ENCODE results near the gene KCNA1.
"Not testable (repeated sequence)": the region's sequence is repeated elsewhere in the genome, so short reads cannot be mapped to it uniquely, and the experiment has no call there.

Gene KCNA1

GRCh38 chr12:4909734-4910501, at the start of gene KCNA1:
TSS of gene KCNA1 (plus strand) at chr12:4909905. CDS start at chr12:4911379, 1,474 bp downstream.
- DNase-seq, result no peak

- no peak for DNase-seq
Measured at GRCh38 chr12:4860741-4861140, 49.0 kb upstream of the KCNA1 start.

GRCh38 chr12:4862809-4863208, 46.9 kb upstream of the KCNA1 start:
- DNase-seq, result no peak

- DNase-seq, result no peak
Measured at GRCh38 chr12:4864575-4864974, 45.1 kb upstream of the KCNA1 start.

DNA sequence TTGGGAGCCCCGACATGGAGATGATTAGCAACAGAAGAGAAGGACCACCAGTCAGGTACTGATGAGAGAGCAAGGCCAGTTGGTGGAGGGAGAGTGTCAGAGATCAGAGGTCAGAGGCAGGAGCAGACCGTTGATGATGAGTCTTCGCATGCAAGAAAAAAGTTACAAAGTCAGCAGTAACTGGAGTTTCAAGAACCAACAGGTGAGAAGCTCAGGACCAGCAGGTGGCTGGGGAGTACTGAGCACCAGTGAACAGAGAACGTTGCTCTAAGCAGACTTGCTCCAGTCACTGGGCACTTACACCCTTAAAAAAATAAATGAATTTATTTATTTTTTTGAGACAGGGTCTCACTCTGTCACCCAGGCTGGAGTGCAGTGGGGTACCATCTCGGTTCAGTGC, 44.5 kb upstream of the KCNA1 start:
- no peak for DNase-seq

- DNase-seq, result no peak
Measured at GRCh38 chr12:4866299-4866698, 43.4 kb upstream of the KCNA1 start.

DNA sequence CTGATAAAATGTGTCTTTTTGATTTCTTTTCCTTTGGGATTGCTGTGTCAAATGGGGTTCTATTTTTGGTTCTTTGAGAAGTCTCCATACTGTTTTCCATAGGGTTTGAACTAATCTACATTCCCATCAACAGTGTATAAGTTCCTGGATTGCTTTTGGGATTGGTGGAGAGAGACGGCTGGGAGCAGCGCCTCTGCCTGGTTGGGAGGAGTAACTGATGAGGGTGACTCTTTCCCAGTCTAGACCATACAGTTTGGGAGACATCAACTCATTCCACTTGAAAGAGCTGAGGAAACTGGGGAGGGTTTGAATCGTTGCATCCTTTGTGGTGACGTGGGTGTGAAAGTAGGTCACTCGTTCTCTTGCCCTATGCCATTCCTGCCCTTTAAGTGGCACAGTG, 42.3 kb upstream of the KCNA1 start:
- no peak for DNase-seq

DNA sequence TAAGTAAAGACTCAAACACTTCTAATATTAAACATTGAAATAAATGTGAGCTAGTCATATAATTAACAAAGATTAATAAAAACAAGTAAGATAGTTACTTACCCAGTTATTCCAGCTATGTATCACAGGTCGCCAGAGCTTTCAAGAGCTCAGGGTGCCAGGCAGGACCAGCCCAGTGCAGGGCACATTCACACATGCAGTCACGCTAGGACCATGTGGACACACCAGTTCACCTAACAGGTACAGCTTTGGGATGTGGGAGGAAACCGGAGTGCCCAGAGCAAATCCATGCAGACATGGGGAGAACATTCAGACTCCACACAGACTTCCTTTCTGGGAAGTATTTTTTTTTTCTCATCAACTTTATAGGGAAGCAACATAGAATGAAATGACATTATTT, 39.3 kb upstream of the KCNA1 start:
- DNase-seq, result no peak

DNA sequence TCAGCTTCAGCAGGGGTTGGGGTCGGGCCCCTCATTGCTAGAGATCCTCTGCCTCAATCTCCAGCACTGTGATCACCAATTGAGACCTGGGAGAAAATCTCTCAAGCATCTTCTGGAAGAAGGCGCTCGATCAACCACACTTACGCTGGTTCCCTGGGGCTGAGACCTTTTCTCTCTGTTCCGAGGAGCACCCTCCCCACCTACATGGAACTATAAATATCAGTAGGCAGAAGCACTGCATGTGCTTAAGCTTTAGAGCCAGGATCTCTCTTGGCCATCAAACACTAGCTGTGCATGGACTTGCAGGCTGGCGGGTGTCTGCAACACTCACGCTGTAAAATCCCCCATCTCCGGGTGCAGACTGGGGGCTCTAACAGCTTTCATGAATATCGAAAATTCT, 38.2 kb upstream of the KCNA1 start:
- no peak for DNase-seq

DNA sequence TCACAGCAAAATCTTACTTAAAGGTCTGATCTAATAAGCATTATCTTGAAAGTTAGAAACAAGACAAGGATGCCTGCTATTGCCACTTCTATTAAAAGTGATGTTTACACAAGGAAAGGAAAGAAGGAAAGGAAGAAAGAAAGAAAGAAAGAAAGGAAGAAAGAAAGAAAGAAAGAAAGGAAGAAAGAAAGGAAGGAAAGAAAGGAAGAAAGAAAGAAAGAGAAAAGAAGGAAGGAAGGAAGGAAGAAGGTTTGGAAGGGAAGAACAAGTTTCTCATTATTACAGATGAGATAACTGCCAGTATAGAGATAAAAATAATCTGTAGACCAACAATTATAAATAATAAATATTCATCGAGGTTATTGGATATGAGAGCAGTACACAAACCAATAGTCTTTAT, 35.8 kb upstream of the KCNA1 start:
- no peak for DNase-seq

GRCh38 chr12:4874671-4875070, 35.0 kb upstream of the KCNA1 start:
- no peak for DNase-seq

GRCh38 chr12:4879481-4879880, 30.2 kb upstream of the KCNA1 start:
- not testable (repeated sequence) for DNase-seq

DNA sequence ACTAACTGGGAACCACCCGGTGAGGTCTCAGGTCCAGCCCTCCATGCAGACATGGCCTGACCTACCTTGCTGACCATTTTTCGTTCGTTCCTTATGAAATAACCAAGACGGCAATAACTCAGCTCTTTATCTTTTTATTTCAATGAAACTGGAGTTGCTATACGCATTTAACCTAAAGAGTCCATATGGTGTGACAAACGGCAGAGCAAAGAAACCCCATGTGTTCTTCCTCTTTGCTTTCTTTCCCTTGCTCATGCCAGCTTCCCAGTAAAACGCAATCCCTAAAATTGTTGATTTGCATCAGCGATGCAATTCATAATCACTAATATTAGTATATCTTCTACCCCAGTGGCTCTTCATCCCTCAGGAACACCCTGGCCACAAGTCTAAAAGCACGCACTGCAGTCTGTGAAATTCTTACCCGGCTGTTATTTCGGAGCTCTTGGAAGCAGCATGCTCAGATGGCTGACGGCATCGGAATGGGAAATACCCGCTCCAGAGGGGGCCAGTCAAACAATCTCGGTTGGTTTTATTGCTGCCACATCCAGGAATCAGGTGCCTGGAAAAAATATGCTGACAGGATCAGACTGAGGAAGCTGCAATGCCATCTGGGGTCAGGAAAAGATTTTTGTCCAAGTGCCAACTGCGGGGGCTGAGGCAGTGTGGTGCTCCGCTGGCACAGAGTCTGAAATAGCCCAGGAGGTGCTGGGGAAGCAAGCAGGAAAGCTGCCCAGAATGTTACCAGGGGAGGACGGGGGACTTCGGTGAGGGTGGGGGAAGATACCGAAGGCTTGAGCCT, 28.2 kb upstream of the KCNA1 start:
- DNase-seq, result no peak

- DNase-seq, result no peak
Measured at GRCh38 chr12:4891866-4892265, 17.8 kb upstream of the KCNA1 start.

DNA sequence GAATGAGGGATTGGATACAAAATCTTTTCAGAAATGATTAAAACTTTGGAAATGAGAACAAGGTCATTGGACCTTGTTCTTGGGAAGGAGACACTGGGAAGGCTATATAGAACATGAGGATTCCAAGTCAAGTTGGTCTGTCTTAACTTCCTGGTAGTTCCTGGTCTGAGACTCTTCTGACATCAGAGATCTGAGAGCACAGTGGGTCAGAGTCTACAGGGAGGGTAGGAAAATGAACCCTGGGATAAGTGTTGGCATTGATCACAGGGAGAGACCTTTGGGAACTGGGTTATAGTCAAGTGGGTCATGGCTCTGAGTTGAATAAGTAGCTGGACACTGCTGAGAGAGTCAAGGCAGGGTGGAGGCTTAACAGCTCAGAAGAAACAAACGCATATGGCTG, 17.3 kb upstream of the KCNA1 start:
- no peak for DNase-seq

- no peak for DNase-seq
Measured at GRCh38 chr12:4894019-4894418, 15.7 kb upstream of the KCNA1 start.

- no peak for DNase-seq
Measured at GRCh38 chr12:4899364-4899763, 10.3 kb upstream of the KCNA1 start.

DNA sequence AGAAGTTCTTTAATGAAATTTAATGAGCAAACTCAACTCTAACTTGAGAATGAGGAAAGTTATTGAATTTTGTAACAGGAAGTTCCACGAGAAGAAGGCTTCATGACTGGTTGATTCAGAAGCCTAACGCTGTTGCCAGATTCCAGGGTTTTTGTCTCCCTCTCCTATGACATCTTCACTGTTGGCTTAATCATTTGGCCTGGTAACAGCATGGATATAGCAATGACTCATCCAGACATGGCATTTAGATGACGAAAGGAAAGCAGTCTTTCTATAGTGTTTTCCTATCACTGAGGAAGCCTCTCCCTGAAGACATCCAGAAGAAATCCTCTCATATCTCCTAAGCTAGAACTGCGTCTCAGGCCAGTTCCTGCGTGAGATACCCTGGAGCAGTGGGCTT, 9.4 kb upstream of the KCNA1 start:
- DNase-seq, result no peak

DNA sequence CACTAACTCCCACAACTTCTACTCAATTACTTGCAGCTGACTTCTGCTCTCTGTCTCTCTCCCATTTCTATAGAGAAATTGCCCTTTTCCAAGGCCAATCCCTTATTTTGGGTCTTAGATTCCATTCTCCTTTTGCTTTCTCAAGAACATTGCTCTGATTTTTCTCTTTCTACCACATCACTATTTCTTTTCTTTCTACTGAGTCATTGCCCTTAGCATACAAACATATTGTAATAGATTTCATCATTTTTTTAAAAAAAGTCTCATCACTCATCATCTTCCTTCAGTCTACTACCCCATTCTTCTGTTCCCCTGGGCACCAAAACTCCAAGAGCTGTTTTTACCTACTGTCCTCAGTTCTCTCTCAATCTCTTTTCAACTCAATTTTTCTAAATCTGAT, 4.4 kb upstream of the KCNA1 start:
- no peak for DNase-seq

GRCh38 chr12:4908684-4909409, 858 bp upstream of the KCNA1 start:
- DNase-seq, result no peak

DNA sequence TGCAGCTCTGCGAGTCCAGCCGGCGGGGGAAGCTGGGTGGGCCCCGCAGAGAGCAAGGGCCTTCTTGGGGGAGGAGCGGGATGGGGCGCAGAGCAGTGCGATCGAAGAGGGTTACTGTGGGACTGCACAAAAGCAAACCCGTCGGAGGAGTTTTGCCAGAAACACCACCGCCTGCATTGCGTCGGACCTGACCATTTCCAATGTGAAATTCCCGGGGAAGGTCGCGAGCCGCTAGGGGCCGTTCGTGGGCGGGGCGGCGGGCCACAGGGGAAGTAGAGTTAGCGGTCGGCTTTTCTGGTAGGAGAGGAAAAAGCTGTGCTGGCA, 333 bp upstream of the KCNA1 start:
- DNase-seq, result no peak

GRCh38 chr12:4910502-4911315, 1.0 kb downstream of the KCNA1 start:
- DNase-seq, result no peak
